DMS53 (cell line): ENCODE data around the gene C8G.

Experiments used
- DNase-seq: peaks from one replicate; lab custom pipeline; 2025; lab: John Stamatoyannopoulos, UW

C8G gene

DNA sequence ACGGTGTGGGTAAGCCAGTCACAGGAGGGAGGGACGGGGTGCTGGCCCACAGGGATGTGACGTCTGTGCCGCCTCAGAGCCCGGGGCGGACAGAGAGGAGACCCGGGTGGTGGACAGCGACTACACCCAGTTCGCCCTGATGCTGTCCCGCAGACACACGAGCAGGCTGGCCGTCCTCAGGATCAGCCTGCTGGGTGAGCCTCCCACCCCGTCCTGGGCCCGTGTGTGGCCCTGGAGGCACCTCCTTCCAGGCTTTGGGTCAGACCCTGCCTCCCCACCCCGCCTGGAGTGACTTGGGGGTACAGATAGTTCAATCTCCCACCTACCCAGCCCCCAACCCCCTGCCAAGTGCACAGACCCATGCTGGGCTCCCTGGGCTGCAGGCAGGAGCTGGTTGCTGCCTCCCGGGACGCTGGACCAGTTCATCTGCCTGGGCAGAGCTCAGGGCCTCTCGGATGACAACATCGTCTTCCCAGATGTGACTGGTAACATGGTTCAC, 8.8 kb downstream of the C8G start:
- DNase-seq, result no peak

DNA sequence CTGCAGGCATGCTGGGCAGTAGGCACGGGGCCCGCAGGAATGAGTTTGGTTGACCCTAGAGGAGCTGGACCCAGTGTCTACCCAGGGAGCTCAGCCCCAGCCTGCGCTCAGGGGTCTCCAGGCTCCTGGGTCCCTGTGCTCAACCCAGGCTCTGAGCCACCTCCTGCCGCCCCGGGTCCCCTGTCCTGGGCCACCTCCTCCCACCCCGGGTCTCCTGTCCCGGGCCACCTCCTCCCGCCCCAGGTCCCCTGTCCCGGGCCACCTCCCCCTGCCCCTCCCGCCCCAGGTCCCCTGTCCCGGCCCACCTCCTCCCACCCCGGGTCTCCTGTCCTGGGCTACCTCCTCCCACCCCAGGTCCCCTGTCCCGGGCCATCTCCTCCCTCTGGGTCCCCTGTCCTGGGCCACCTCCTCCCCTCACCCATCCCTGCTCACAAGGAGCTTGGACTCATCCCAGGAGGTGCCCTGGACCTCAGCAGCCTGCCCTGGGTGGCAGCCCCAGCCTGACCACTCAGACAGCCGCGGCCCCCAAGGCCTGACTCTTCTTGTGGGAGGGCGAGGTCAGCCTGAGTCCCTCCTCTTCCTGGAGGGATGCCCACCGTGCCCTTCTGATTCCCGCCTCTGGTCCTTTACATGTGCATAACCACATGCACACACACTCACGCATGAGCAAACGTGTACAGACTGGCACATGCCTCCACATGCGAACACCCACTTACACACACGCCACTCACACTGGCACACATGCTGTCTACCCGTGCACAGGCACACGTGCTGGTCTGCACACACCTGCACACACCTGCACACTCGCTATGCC, 9.4 kb downstream of the C8G start:
- no peak for DNase-seq

DNA sequence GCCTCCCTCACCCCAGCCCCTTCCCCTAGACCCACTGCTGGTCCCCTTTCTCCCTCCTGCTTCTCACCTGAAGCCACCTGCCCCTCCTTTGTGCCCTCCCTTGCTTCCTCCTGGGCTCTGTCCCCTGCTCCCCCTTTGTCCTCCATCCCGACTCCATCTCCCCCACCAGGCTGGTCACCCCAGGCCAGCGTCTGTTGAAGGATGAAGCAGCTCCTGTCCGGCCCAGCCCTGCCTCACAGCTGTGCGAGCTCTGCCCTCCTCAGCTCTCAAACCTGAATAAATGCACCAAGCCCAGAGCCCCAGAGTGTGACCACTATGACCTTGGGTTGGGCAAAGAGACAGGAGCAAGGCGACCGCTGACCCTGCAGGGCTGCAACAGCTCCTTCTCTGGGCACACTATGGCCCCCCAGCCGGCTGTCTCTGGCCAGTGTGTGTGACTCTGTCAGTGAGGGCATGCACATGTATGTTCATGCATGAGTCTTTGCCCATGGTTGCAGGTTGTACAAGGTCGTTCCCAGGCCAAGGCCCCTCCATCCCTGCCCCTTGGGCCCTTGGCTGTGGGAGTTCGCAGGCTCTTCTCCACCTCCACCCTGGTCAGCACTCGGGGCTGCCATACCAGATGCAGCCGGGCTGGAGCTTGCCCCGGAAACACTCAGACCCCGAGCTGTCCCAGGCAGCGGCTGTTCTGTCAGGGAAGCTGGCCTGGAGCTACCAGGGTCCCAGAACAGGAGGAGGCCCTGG, 10.3 kb downstream of the C8G start:
- no peak for DNase-seq

DNA sequence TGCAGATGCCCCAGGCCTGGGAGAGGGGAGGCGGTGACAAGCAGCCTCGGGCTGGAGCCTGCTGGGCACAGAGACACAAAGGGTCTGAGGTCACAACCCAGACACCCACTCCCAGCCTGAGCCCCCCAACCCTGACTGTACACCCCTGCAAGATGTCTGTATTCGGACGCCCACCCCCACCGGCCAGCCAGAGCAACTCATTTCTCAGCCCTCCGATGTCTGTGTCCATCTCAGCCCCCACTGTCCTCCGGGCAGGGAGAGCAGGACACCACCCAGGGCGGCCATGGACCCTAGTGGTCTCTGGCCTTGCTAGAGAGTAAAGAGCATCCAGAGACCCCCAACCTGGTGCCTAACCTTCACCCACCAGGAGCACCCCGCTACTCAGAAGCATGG, 10.9 kb downstream of the C8G start:
- no peak for DNase-seq

GRCh38 chr9:136956604-136957003, 11.6 kb downstream of the C8G start:
- DNase-seq, result no peak

- no peak for DNase-seq
Measured at GRCh38 chr9:136957461-136957860, 12.4 kb downstream of the C8G start.

DNA sequence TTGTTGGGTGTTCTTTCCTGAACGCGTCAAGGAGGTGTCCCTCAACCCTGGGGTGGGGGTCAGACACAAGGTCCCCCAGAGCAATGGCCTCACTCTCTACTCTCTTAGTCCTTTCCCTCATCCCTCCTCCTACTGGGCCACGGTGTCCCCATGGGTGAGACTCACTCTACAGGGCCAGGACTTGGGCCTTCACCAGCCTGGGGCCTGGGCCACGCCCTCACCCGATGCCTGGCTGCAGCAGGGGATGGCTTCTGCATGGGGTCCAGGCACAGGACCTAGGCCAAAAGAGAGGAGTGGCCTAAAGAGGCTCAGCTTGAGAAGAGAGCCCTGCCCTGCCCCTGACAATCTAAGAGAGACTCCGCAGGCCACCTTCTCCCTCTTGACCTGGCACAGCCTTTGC, 12.9 kb downstream of the C8G start:
- DNase-seq, result no peak

DNA sequence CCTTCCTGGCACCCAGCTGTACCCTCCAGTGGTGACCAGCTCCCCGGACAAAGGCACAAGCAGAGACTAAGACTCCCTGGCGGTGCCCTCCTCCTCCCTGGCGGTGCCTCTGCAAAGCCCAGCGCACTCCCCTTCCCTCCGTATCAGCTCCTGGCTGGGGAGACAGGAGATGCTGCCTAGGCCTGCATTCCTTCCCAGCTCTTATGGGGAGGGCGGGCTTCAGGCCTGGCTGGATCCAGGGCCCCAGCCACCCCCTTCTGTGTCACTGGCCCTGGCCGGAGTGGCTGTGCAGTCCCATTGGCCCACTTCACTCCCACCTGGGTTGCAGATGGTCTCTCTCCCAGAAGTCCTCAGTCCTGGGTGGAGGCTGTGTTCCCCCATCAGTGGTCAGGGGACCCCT, 13.4 kb downstream of the C8G start:
- no peak for DNase-seq

- DNase-seq, result no peak
Measured at GRCh38 chr9:136958898-136959850, 14.1 kb downstream of the C8G start.

- DNase-seq, result no peak
Measured at GRCh38 chr9:136960212-136960937, 15.3 kb downstream of the C8G start.

DNA sequence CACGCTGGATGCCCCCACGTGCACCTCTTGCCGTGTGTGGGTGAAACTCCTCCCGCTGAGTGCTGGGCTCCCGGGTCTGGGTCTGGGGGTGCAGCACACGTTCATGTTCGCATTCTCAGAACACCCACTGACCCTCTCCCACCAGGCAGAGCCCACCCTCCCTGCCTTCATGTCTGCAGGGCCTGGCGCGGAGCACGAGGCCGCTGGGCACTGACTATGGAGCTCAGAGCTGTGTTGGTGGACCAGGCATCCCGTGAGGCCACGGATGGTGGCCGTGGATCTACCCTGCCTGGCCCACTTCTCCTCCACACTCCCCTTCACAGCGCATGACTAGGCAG, 15.9 kb downstream of the C8G start:
- DNase-seq, result no peak

DNA sequence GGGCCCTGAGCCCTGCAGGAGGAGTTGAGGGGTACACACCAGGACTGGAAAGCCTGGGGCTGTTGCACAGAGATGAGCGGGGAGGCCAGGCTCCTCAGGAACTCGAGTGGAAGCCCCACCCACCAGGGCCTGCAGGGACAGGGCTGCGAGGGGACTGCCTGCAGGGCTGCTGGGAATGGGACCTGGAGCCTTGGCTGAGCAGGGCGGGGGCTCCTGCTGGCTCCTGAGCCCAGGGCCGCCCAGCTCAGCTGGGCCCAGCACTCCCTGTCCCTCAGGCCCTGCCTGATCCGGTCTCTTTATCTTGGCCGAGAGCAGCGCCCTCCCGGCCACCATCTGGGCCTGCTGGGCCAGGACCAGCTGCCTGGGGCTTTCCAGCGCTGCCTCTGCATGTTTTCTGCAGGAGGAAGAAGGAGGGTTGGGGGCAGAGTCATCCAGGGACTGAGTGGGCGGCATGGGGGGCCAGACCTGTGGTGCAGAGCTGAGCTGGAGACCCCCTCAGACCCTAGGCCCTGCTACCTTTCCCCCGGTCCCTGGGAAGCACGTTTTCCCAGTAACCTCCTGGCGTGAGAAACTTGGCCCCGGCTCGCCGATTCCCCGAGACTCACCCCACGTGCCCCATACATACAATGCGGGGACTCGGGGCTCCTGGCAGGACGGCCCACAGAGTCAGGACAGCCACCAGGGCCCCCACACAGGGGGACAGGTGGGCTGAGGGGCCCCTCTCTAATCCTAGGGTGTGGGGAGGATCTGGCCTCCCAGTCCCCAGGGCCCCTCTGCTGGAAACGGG, 16.4 kb downstream of the C8G start:
- DNase-seq, result no peak

GRCh38 chr9:136962163-136962562, 17.1 kb downstream of the C8G start:
- no peak for DNase-seq

- no peak for DNase-seq
Measured at GRCh38 chr9:136962701-136963248, 17.7 kb downstream of the C8G start.

DNA sequence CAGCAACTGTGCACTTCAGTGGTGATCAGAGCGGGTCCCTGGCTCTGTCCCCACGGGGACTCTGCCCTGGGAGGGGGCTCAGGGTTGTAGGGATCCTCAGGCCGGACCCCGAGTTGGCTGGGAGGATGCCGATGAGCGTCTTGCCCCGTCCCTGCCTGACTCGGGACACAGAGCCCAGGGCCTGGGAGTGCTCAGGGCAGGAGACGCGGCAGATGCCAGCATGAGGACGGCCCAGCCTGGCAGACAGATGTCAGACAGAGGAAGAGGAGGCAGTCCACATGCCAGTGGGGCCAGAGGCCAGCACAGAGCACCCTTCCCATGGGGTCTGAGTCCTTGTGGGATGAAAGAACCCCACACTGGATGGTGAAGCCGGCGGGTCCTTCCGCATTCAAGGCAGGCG, 18.3 kb downstream of the C8G start:
- no peak for DNase-seq

GRCh38 chr9:136963751-136964150, 18.7 kb downstream of the C8G start:
- DNase-seq, result no peak

- peak; percentile 87 for DNase-seq
Measured at GRCh38 chr9:136964171-136964689, 19.2 kb downstream of the C8G start.

GRCh38 chr9:136964833-136965422, 19.9 kb downstream of the C8G start:
- no peak for DNase-seq

DNA sequence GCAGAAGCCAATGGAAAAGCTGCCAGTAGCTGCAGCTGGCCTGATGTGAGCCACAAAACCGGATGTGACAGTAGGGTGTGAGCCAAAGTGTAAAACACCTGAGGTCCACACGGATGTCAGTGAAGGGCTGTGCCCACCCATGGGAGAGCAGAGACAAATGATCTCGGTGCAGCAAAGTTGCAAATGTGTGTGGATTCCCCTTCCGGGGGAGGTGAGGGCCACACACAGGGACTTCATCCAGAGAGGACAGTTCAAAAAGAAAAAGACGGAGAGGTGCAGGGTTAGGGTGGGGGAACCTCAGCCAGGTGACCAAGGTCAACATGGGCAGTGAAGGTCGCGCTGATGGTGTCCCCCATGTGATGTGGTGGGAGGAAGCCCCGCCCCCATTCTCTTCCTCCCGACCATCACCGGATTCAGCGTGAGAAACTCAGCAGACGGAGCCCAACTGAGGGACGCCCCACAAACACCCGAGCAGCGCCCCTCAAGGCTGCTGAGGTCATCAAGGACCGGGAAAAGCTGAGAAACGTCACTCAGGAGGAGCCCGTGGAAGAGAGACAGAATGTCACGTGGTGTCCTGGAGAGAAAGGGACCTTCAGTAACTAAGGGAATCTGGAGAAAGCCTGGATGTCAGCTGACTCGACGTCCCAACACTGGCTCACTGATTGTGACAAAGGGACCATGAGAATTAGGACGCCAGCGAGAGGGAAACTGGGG, 20.9 kb downstream of the C8G start:
- peak; percentile 45 for DNase-seq
